WERI-Rb-1 (cell line): Measurements from ENCODE around the gene DIPK1B.

ENCODE experiments used
- DNase-seq: peaks from one replicate; pipeline ENCODE4 v3.0.0-alpha.2; 2020
- H3K27ac ChIP-seq: fragments of 250-450 bp; sonication (Bioruptor Pico); 2 replicates; pipeline ENCODE4 v1.5.1; 2020; ENCODE audit warnings: mild to moderate bottlenecking, moderate library complexity
- H3K27me3 ChIP-seq: fragments of 250-450 bp; sonication (Bioruptor Pico); 2 replicates; pipeline ENCODE4 v1.5.1; 2021; ENCODE audit warnings: mild to moderate bottlenecking, low read depth, moderate library complexity; ENCODE audit not compliant: insufficient read depth, severe bottlenecking
- H3K36me3 ChIP-seq: fragments of 250-450 bp; sonication (Bioruptor Pico); 2 replicates; pipeline ENCODE4 v1.5.1; 2020; ENCODE audit warnings: mild to moderate bottlenecking, moderate library complexity
- H3K4me3 ChIP-seq: 2 replicates; pipeline ENCODE4 v1.5.1; 2011; ENCODE audit warnings: low read depth, mild to moderate bottlenecking, control low read depth, low read length
- H3K9me3 ChIP-seq: fragments of 250-450 bp; sonication (Bioruptor Pico); 2 replicates; pipeline ENCODE4 v1.5.1; 2021; ENCODE audit warnings: mild to moderate bottlenecking, moderate library complexity; ENCODE audit not compliant: severe bottlenecking
- CTCF ChIP-seq: IDR thresholded peaks from 2 replicates; pipeline ENCODE4 v1.5.1; 2011; ENCODE audit warnings: low read depth, mild to moderate bottlenecking, control low read depth, inconsistent platforms, low read length

Gene DIPK1B

GRCh38 chr9:136723989-136724388 is 11.6 kb downstream of the DIPK1B start:
- Histone ChIP-seq H3K4me3 (no peak overlapping the region), H3K9me3 (no peaks in the 10 kb centered on the region), H3K27me3 (peaks cover 6% of the 10 kb centered on the region), H3K27ac (no peak overlapping the region), H3K36me3 (peaks cover 68% of the 10 kb centered on the region)
- DNase-seq = no peak
- TF ChIP-seq CTCF = no peak

DNA sequence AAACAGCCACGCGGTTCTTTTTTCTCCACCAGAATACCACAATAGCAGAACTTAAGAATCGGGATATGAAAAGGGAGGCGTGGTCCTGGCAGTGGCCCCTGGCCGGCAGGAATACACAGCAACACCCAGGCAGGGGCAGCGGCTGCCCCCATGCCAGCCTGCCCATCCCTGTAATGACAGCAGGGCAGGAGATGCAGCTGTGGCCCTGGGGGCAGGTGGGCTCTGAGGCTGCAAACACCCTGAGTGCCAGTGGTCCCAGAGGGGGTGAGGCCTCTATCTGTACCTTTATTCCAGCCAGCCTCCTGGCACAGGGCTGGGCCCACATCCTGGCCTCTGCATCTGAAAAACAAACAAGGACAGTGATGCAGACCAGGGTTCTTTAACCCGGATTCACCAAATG is 12.4 kb downstream of the DIPK1B start:
- Histone ChIP-seq H3K27me3 (peaks cover 9% of the 10 kb centered on the region), H3K27ac (no peak overlapping the region), H3K36me3 (peaks cover 65% of the 10 kb centered on the region), H3K4me3 (no peak overlapping the region), H3K9me3 (no peaks in the 10 kb centered on the region)
- DNase-seq = no peak
- no peak for TF ChIP-seq CTCF

- no peak overlapping the region for H3K4me3 ChIP-seq
- H3K36me3 ChIP-seq = peaks cover 65% of the 10 kb centered on the region
- DNase-seq = no peak
- no peak for TF ChIP-seq CTCF
- H3K27ac ChIP-seq = no peak overlapping the region
- H3K27me3 ChIP-seq = peaks cover 9% of the 10 kb centered on the region
- no peaks in the 10 kb centered on the region for H3K9me3 ChIP-seq
Measured at GRCh38 chr9:136725612-136726011, 13.2 kb downstream of the DIPK1B start.

DNA sequence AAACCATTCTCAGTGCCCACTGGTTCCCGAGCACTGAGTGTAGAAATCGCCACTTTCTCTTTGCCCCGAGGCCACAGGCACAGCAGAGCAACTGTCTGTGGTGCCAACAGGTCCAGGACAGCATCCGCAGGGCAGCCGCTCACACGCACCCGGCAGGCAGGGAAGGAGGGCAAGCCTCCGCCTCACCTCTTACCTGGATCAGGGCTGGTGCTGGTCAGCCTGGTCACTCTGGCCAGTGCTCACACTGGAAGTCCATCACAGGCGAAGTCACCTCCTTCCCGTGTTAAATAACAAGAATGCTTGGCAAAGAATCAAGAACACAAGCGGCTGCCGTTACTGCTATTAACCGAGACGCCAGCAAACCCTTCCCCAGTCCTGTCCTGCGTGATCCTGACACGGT is 13.7 kb downstream of the DIPK1B start:
- Histone ChIP-seq H3K27me3 (peaks cover 9% of the 10 kb centered on the region), H3K36me3 (peaks cover 62% of the 10 kb centered on the region), H3K9me3 (no peaks in the 10 kb centered on the region), H3K4me3 (no peak overlapping the region), H3K27ac (peak overlapping the region; percentile 24; the same call in 1 of the 2 replicates)
- TF ChIP-seq CTCF = no peak
- no peak for DNase-seq

DNA sequence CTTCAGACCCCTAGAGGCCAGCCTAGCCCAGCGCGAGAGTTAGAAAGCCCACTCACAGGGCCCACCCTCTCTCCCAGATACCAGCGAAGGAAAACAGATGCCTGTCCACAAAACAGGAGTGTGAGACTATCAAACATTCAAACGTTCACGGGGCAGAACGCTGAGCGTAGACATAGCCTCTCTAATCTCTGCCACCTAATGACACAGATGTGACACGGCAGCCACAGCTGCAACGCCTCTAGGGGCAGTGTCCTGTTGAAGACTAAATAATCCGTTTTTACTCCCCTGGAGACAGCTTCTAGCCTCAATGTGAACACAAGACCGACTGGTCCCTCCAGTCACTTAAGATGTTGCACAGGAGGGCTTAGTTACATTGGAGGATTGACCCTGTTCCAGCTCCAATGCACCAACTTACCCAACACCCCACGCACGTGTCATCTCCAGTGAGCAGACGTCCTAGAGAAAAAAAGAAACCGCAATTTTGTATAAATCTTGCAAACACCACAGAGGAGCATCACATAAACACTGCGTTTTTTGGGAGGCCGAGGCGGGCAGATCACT is 14.3 kb downstream of the DIPK1B start:
- TF ChIP-seq CTCF = 0 out of 2 replicates have a peak, but pooled peaks have one; percentile 20
- no peak for DNase-seq
- Histone ChIP-seq H3K27ac (peak overlapping the region; percentile 39), H3K36me3 (peaks cover 56% of the 10 kb centered on the region), H3K4me3 (peak overlapping the region; percentile 97), H3K27me3 (peaks cover 9% of the 10 kb centered on the region), H3K9me3 (no peaks in the 10 kb centered on the region)

- H3K4me3 ChIP-seq = peak overlapping the region; percentile 97
- peak; percentile 90 for TF ChIP-seq CTCF
- H3K27ac ChIP-seq = peak overlapping the region; percentile 66
- DNase-seq = peak; percentile 88
- H3K9me3 ChIP-seq = no peaks in the 10 kb centered on the region
- H3K36me3 ChIP-seq = peaks cover 45% of the 10 kb centered on the region
- peaks cover 9% of the 10 kb centered on the region for H3K27me3 ChIP-seq
Measured at GRCh38 chr9:136728080-136728547, 15.7 kb downstream of the DIPK1B start.
